ENCODE results near the gene DHH.

The DHH gene

DNA sequence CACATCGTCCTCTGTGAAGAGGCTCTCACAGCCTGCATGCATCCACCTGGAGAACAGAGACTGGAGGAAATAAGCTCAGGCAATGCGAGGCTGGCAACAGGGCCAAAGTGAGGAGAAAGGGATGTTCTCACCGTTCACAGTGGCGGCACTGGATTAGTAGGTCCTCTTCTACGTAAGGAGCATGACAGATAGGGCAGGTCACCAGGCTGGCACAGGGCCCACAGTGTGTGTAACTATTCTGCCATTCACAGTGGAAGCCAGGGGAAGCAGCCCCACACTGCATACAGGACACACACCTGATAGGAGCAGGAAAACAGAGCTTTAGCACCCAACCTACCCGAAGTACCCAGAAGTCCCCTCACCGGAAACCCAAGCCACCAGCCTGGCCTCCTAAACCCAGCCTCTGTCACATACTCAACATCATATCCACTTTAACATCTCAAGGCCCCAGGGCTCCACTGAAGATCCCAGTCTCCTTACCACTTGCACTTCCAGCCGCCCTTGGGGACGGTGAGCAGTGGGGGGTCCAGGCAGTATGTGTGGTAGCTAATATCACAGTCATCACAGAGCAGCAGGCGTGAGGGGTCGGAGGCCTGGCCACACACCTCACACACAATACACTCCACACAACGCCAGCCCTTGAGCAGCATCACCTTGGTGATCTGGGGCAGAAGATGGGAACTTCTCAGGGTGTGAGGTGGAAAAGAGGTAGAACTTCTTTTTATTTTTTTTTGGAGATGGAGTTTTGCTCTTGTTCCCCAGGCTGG is 48.3 kb downstream of the DHH start:
- H4K20me1 ChIP-seq (ENCODE audit: insufficient read depth, low read length, poor library complexity, severe bottlenecking): peaks cover 18% of the 10 kb centered on the region
- peaks cover 98% of the 10 kb centered on the region; the same call in 1 of the 2 replicates for H3K36me3 ChIP-seq (ENCODE audit: insufficient read depth, low read length)
- no peak overlapping the region for H3K4me3 ChIP-seq (ENCODE audit: low read length, poor library complexity, severe bottlenecking)

DNA sequence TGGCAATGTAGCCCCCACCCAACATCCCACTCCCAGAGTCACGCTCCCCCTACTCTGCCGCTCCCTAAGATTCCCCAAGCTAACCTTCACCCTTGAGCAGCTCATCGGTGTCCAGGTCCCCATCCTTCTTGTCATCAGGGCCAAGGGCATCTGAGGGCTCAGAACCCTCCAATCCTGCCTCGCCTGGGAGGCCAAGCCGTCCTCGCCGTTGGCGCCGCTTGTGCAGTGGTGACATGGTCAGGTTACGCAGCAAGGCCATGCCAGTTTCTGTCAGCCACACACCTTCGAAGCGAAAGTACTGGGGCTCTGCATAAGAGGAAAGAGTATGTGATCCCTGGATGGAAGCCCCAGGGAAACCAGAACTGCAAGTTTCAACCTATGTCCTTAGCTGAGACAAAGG is 49.9 kb downstream of the DHH start:
- Histone ChIP-seq H3K9me2 (replicated peaks; ENCODE audit: low read depth, low read length) (no peaks in the 10 kb centered on the region), H3K36me3 (ENCODE audit: insufficient read depth, low read length) (peaks cover 96% of the 10 kb centered on the region; the same call in 1 of the 2 replicates), H3K79me2 (ENCODE audit: insufficient read depth, low read length) (no peaks in the 10 kb centered on the region), H3K4me3 (ENCODE audit: low read length, poor library complexity, severe bottlenecking) (no peak overlapping the region), H3F3A (ENCODE audit: low read depth) (no peaks in the 10 kb centered on the region), H4K20me1 (ENCODE audit: insufficient read depth, low read length, poor library complexity, severe bottlenecking) (peaks cover 9% of the 10 kb centered on the region), H2AFZ (ENCODE audit: low read length) (no peak overlapping the region), H3K27me3 (ENCODE audit: insufficient read depth, low read length, poor library complexity, severe bottlenecking) (no peaks in the 10 kb centered on the region), H3K9me3 (ENCODE audit: insufficient read depth, low read depth, low read length) (no peaks in the 10 kb centered on the region), H3K9ac (ENCODE audit: low read depth, low read length, poor library complexity, severe bottlenecking) (no peak overlapping the region), H3K4me1 (ENCODE audit: insufficient read depth, low read length, poor library complexity, severe bottlenecking) (no peaks in the 10 kb centered on the region), H3K4me2 (ENCODE audit: low read depth, low read length, poor library complexity, severe bottlenecking) (no peak overlapping the region)
- TF ChIP-seq, protein P1, sequence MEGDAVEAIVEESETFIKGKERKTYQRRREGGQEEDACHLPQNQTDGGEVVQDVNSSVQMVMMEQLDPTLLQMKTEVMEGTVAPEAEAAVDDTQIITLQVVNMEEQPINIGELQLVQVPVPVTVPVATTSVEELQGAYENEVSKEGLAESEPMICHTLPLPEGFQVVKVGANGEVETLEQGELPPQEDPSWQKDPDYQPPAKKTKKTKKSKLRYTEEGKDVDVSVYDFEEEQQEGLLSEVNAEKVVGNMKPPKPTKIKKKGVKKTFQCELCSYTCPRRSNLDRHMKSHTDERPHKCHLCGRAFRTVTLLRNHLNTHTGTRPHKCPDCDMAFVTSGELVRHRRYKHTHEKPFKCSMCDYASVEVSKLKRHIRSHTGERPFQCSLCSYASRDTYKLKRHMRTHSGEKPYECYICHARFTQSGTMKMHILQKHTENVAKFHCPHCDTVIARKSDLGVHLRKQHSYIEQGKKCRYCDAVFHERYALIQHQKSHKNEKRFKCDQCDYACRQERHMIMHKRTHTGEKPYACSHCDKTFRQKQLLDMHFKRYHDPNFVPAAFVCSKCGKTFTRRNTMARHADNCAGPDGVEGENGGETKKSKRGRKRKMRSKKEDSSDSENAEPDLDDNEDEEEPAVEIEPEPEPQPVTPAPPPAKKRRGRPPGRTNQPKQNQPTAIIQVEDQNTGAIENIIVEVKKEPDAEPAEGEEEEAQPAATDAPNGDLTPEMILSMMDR (conservative IDR thresholded peaks at IDR 0.05; ENCODE audit: low read length): no peak
- no peak for TF ChIP-seq EZH2phosphoT487 (IDR thresholded peaks at IDR 0.05; ENCODE audit: borderline replicate concordance)

More for the DNA sequence above, 48.3 kb downstream of the DHH start:
- TF ChIP-seq, protein P1 (conservative IDR thresholded peaks at IDR 0.05; ENCODE audit: low read length): no peak
- TF ChIP-seq EZH2phosphoT487 (IDR thresholded peaks at IDR 0.05; ENCODE audit: borderline replicate concordance): no peak
- Histone ChIP-seq H3K9me3 (ENCODE audit: insufficient read depth, low read depth, low read length) (no peaks in the 10 kb centered on the region), H2AFZ (ENCODE audit: low read length) (no peak overlapping the region), H3K79me2 (ENCODE audit: insufficient read depth, low read length) (peaks cover 5% of the 10 kb centered on the region; the same call in 1 of the 2 replicates), H3K9ac (ENCODE audit: low read depth, low read length, poor library complexity, severe bottlenecking) (no peak overlapping the region), H3K9me2 (replicated peaks; ENCODE audit: low read depth, low read length) (no peaks in the 10 kb centered on the region), H3K27me3 (ENCODE audit: insufficient read depth, low read length, poor library complexity, severe bottlenecking) (no peaks in the 10 kb centered on the region), H3K4me1 (ENCODE audit: insufficient read depth, low read length, poor library complexity, severe bottlenecking) (no peaks in the 10 kb centered on the region), H3K4me2 (ENCODE audit: low read depth, low read length, poor library complexity, severe bottlenecking) (no peak overlapping the region), H3F3A (ENCODE audit: low read depth) (no peaks in the 10 kb centered on the region)

DNA sequence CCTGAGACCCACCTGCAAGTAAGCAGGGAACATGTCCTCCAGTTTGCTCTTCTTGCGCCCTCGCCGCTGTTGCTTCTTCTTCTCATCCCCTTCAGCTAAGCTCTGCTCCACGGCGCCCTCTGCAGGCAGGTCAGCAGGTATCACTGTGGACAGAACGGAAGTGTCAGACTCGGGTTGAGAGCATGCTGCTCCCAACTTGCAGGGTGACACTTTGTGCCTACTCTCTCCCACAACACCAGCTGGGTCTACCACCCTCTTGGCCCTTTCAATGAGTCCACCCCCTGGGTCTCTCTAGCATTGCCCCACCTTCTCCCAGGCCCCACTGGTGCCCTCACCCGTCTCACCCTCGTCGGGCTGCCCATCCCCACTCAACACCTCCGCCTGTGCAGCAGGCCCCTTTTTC is 50.7 kb downstream of the DHH start:
- no peaks in the 10 kb centered on the region for H3K79me2 ChIP-seq (ENCODE audit: insufficient read depth, low read length)
- peaks cover 96% of the 10 kb centered on the region; the same call in 1 of the 2 replicates for H3K36me3 ChIP-seq (ENCODE audit: insufficient read depth, low read length)
- H3K4me3 ChIP-seq (ENCODE audit: low read length, poor library complexity, severe bottlenecking): no peak overlapping the region
- no peaks in the 10 kb centered on the region for H3F3A ChIP-seq (ENCODE audit: low read depth)
- H3K27me3 ChIP-seq (ENCODE audit: insufficient read depth, low read length, poor library complexity, severe bottlenecking): no peaks in the 10 kb centered on the region
- H3K9me3 ChIP-seq (ENCODE audit: insufficient read depth, low read depth, low read length): no peaks in the 10 kb centered on the region
- H2AFZ ChIP-seq (ENCODE audit: low read length): no peak overlapping the region
- H3K9me2 ChIP-seq (replicated peaks; ENCODE audit: low read depth, low read length): no peaks in the 10 kb centered on the region
- H4K20me1 ChIP-seq (ENCODE audit: insufficient read depth, low read length, poor library complexity, severe bottlenecking): peaks cover 9% of the 10 kb centered on the region
- TF ChIP-seq, protein P1 (conservative IDR thresholded peaks at IDR 0.05; ENCODE audit: low read length): peak; percentile 84
- TF ChIP-seq EZH2phosphoT487 (IDR thresholded peaks at IDR 0.05; ENCODE audit: borderline replicate concordance): no peak
- H3K9ac ChIP-seq (ENCODE audit: low read depth, low read length, poor library complexity, severe bottlenecking): no peak overlapping the region
- H3K4me1 ChIP-seq (ENCODE audit: insufficient read depth, low read length, poor library complexity, severe bottlenecking): no peaks in the 10 kb centered on the region
- H3K4me2 ChIP-seq (ENCODE audit: low read depth, low read length, poor library complexity, severe bottlenecking): no peak overlapping the region
